HEK293 (cell line): ENCODE results near the gene IQGAP3.
A peak's percentile ranks its signal among the peaks of the same experiment; 100 is the strongest.

Experiments used
- EGR2 ChIP-seq: fragments of 450-650 bp; formaldehyde crosslinking; IDR thresholded peaks from 2 replicates; pipeline ENCODE4 v1.5.1; 2016; ENCODE audit warnings: low read depth, missing biosample characterization, missing genetic modification characterization
- GLIS1 ChIP-seq: fragments of 450-650 bp; formaldehyde crosslinking; IDR thresholded peaks from 2 replicates; pipeline ENCODE4 v1.5.1; 2016; ENCODE audit warnings: missing biosample characterization, missing genetic modification characterization
- GLIS2 ChIP-seq: fragments of 450-650 bp; formaldehyde crosslinking; IDR thresholded peaks from 2 replicates; pipeline ENCODE4 v1.5.1; 2016; ENCODE audit warnings: missing biosample characterization, missing genetic modification characterization
- HOXC10 ChIP-seq: sonication (generic); formaldehyde crosslinking; IDR thresholded peaks from 2 replicates; pipeline ENCODE4 v1.8.1; 2023; ENCODE audit warnings: mild to moderate bottlenecking, missing genetic modification reagents
- PATZ1 ChIP-seq: fragments of 450-650 bp; formaldehyde crosslinking; IDR thresholded peaks from 2 replicates; pipeline ENCODE4 v1.5.1; 2016; ENCODE audit warnings: missing biosample characterization, missing genetic modification characterization
- RBAK ChIP-seq: fragments of 450-650 bp; formaldehyde crosslinking; IDR thresholded peaks from 2 replicates; pipeline ENCODE4 v1.5.1; 2016; ENCODE audit warnings: missing biosample characterization, missing genetic modification characterization
- TCF7L2 ChIP-seq: IDR thresholded peaks from 2 replicates; pipeline ENCODE4 v1.6.1; 2011; ENCODE audit warnings: low read depth, mild to moderate bottlenecking, inconsistent platforms, low read length, moderate library complexity, borderline replicate concordance
- TRIM28 ChIP-seq: IDR thresholded peaks from 2 replicates; pipeline ENCODE4 v1.6.1; 2011; ENCODE audit warnings: low read length, control low read depth, borderline replicate concordance
- ZBTB17 ChIP-seq: fragments of 450-650 bp; formaldehyde crosslinking; IDR thresholded peaks from 2 replicates; pipeline ENCODE4 v1.5.1; 2016; ENCODE audit warnings: missing biosample characterization, missing genetic modification characterization
- ZBTB8A ChIP-seq: fragments of 450-650 bp; formaldehyde crosslinking; IDR thresholded peaks from 2 replicates; pipeline ENCODE4 v1.5.1; 2016; ENCODE audit warnings: missing biosample characterization, missing genetic modification characterization
- ZFP3 ChIP-seq: fragments of 450-650 bp; formaldehyde crosslinking; IDR thresholded peaks from 2 replicates; pipeline ENCODE4 v1.5.1; 2016; ENCODE audit warnings: low read depth, missing biosample characterization, missing genetic modification characterization
- ZNF140 ChIP-seq: fragments of 450-650 bp; formaldehyde crosslinking; IDR thresholded peaks from 2 replicates; pipeline ENCODE4 v1.5.1; 2016; ENCODE audit warnings: missing biosample characterization, missing genetic modification characterization
- ZNF184 ChIP-seq: fragments of 450-650 bp; IDR thresholded peaks from 2 replicates; pipeline ENCODE4 v1.5.1; 2018; ENCODE audit warnings: missing biosample characterization, mild to moderate bottlenecking, missing genetic modification characterization
- ZNF19 ChIP-seq: fragments of 450-650 bp; formaldehyde crosslinking; IDR thresholded peaks from 2 replicates; pipeline ENCODE4; 2016; ENCODE audit warnings: missing biosample characterization, missing genetic modification characterization, low read depth
- ZNF211 ChIP-seq: fragments of 450-650 bp; formaldehyde crosslinking; IDR thresholded peaks from 2 replicates; pipeline ENCODE4 v1.5.1; 2016; ENCODE audit warnings: low read depth, missing biosample characterization, missing genetic modification characterization
- ZNF266 ChIP-seq: fragments of 450-650 bp; formaldehyde crosslinking; IDR thresholded peaks from 2 replicates; pipeline ENCODE4 v1.5.1; 2016; ENCODE audit warnings: missing biosample characterization, missing genetic modification characterization, low read depth
- ZNF302 ChIP-seq: fragments of 450-650 bp; formaldehyde crosslinking; IDR thresholded peaks from 2 replicates; pipeline ENCODE4 v1.5.1; 2016; ENCODE audit warnings: missing biosample characterization, missing genetic modification characterization, low read depth
- ZNF366 ChIP-seq: fragments of 450-650 bp; formaldehyde crosslinking; conservative IDR thresholded peaks from 2 replicates; pipeline ENCODE4 v1.5.1; 2016; ENCODE audit warnings: missing biosample characterization, missing genetic modification characterization
- ZNF423 ChIP-seq: fragments of 450-650 bp; formaldehyde crosslinking; IDR thresholded peaks from 2 replicates; pipeline ENCODE4 v1.5.1; 2016; ENCODE audit warnings: missing biosample characterization, missing genetic modification characterization
- ZNF514 ChIP-seq: fragments of 450-650 bp; formaldehyde crosslinking; IDR thresholded peaks from 2 replicates; pipeline ENCODE4 v1.5.1; 2016; ENCODE audit warnings: missing biosample characterization, missing genetic modification characterization
- ZNF521 ChIP-seq: fragments of 450-650 bp; formaldehyde crosslinking; IDR thresholded peaks from 2 replicates; pipeline ENCODE4 v1.5.1; 2017; ENCODE audit warnings: missing biosample characterization, mild to moderate bottlenecking, missing genetic modification characterization
- ZNF544 ChIP-seq: fragments of 450-650 bp; formaldehyde crosslinking; IDR thresholded peaks from 2 replicates; pipeline ENCODE4 v1.5.0; 2017; ENCODE audit warnings: missing biosample characterization, missing genetic modification characterization
- ZNF549 ChIP-seq: fragments of 450-650 bp; IDR thresholded peaks from 2 replicates; pipeline ENCODE4 v1.5.1; 2018; ENCODE audit warnings: missing biosample characterization, missing genetic modification characterization, mild to moderate bottlenecking, inconsistent platforms, moderate library complexity
- ZNF561 ChIP-seq: fragments of 450-650 bp; IDR thresholded peaks from 2 replicates; pipeline ENCODE4 v1.5.1; 2018; ENCODE audit warnings: missing biosample characterization, missing genetic modification characterization, borderline replicate concordance
- ZNF610 ChIP-seq: fragments of 450-650 bp; formaldehyde crosslinking; IDR thresholded peaks from 2 replicates; pipeline ENCODE4 v1.5.1; 2016; ENCODE audit warnings: missing biosample characterization, missing genetic modification characterization, borderline replicate concordance
- ZSCAN5A ChIP-seq: fragments of 450-650 bp; formaldehyde crosslinking; IDR thresholded peaks from 2 replicates; pipeline ENCODE4 v1.5.1; 2016; ENCODE audit warnings: missing biosample characterization, missing genetic modification characterization
- TF ChIP-seq, protein P1 (sequence below): fragments of 450-650 bp; formaldehyde crosslinking; optimal IDR thresholded peaks from 2 replicates; pipeline ENCODE3; 2016; ENCODE audit warnings: missing biosample characterization, mild to moderate bottlenecking, missing genetic modification characterization
- TF ChIP-seq, protein P2 (sequence below): fragments of 450-650 bp; formaldehyde crosslinking; IDR thresholded peaks from 2 replicates; pipeline ENCODE4 v1.5.1; 2016; ENCODE audit warnings: missing biosample characterization, missing genetic modification characterization, borderline replicate concordance
- TF ChIP-seq, protein P3 (sequence below): fragments of 450-650 bp; IDR thresholded peaks from 2 replicates; pipeline ENCODE4 v1.5.1; 2018; ENCODE audit warnings: missing biosample characterization, mild to moderate bottlenecking, missing genetic modification characterization
- TF ChIP-seq, protein P4 (sequence below): fragments of 450-650 bp; formaldehyde crosslinking; IDR thresholded peaks from 2 replicates; pipeline ENCODE4 v1.5.1; 2016; ENCODE audit warnings: missing biosample characterization, missing genetic modification characterization

IQGAP3 gene

DNA sequence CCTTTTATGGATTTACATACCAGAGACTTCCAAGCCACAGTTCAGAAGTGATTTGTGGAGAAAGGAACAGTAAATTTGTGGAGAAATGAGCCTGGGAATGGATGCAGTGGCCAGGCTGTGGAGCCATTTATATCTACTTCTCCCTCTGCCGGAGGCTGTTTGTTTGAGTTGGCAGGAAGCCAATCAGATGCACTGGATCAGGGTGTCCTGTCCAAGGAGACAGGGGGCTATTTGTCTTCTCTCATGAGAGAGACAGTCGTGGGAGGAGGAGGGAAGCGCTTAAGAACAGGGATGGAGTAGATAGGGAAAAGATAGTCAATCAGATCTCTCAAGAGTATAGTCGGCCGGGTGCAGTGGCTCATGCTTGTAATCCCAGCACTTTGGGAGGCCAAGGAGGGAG lies 44.1 kb upstream of the IQGAP3 start (continued):
- TF ChIP-seq ZBTB17: peak; percentile 90
- no peak for TF ChIP-seq ZNF302 (tag by site-specific recombination)
- no peak for TF ChIP-seq ZNF549 (tag by site-specific recombination)
- TF ChIP-seq PATZ1 (tag by site-specific recombination): peak; percentile 83
- TF ChIP-seq, protein P1, sequence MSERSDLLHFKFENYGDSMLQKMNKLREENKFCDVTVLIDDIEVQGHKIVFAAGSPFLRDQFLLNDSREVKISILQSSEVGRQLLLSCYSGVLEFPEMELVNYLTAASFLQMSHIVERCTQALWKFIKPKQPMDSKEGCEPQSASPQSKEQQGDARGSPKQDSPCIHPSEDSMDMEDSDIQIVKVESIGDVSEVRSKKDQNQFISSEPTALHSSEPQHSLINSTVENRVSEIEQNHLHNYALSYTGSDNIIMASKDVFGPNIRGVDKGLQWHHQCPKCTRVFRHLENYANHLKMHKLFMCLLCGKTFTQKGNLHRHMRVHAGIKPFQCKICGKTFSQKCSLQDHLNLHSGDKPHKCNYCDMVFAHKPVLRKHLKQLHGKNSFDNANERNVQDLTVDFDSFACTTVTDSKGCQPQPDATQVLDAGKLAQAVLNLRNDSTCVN (tag by site-specific recombination): no peak
- peak; percentile 88; the same call in 1 of the 2 replicates for TF ChIP-seq TRIM28
- peak; percentile 82 for TF ChIP-seq RBAK (tag by site-specific recombination)
- TF ChIP-seq, protein P2, sequence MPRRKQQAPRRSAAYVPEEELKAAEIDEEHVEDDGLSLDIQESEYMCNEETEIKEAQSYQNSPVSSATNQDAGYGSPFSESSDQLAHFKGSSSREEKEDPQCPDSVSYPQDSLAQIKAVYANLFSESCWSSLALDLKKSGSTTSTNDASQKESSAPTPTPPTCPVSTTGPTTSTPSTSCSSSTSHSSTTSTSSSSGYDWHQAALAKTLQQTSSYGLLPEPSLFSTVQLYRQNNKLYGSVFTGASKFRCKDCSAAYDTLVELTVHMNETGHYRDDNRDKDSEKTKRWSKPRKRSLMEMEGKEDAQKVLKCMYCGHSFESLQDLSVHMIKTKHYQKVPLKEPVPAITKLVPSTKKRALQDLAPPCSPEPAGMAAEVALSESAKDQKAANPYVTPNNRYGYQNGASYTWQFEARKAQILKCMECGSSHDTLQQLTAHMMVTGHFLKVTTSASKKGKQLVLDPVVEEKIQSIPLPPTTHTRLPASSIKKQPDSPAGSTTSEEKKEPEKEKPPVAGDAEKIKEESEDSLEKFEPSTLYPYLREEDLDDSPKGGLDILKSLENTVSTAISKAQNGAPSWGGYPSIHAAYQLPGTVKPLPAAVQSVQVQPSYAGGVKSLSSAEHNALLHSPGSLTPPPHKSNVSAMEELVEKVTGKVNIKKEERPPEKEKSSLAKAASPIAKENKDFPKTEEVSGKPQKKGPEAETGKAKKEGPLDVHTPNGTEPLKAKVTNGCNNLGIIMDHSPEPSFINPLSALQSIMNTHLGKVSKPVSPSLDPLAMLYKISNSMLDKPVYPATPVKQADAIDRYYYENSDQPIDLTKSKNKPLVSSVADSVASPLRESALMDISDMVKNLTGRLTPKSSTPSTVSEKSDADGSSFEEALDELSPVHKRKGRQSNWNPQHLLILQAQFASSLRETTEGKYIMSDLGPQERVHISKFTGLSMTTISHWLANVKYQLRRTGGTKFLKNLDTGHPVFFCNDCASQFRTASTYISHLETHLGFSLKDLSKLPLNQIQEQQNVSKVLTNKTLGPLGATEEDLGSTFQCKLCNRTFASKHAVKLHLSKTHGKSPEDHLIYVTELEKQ: peak; percentile 83; the same call in 1 of the 2 replicates
- TF ChIP-seq, protein P3, sequence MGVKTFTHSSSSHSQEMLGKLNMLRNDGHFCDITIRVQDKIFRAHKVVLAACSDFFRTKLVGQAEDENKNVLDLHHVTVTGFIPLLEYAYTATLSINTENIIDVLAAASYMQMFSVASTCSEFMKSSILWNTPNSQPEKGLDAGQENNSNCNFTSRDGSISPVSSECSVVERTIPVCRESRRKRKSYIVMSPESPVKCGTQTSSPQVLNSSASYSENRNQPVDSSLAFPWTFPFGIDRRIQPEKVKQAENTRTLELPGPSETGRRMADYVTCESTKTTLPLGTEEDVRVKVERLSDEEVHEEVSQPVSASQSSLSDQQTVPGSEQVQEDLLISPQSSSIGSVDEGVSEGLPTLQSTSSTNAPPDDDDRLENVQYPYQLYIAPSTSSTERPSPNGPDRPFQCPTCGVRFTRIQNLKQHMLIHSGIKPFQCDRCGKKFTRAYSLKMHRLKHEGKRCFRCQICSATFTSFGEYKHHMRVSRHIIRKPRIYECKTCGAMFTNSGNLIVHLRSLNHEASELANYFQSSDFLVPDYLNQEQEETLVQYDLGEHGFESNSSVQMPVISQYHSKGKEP (tag by site-specific recombination): 0 out of 2 replicates have a peak, but pooled peaks have one; percentile 45
- peak; percentile 45 for TF ChIP-seq GLIS2 (tag by site-specific recombination)
- TF ChIP-seq ZNF19 (tag by site-specific recombination): no peak
- TF ChIP-seq ZNF211 (tag by site-specific recombination): no peak
- TF ChIP-seq ZFP3 (tag by site-specific recombination): no peak
- TF ChIP-seq TCF7L2: no peak
- TF ChIP-seq ZNF184 (tag by site-specific recombination): peak; percentile 25; the same call in 1 of the 2 replicates
- TF ChIP-seq ZBTB8A (tag by site-specific recombination): no peak; the same call in 1 of the 2 replicates
- TF ChIP-seq ZNF521 (tag by site-specific recombination): no peak
- no peak for TF ChIP-seq ZSCAN5A
- TF ChIP-seq HOXC10 (CRISPR knock-in tag): no peak
- no peak for TF ChIP-seq ZNF610 (tag by site-specific recombination)
- no peak for TF ChIP-seq ZNF140
- TF ChIP-seq EGR2 (tag by site-specific recombination): peak; percentile 59
- peak; percentile 66 for TF ChIP-seq GLIS1
- peak; percentile 65; the same call in 1 of the 2 replicates for TF ChIP-seq ZNF544 (tag by site-specific recombination)
- TF ChIP-seq, protein P4, sequence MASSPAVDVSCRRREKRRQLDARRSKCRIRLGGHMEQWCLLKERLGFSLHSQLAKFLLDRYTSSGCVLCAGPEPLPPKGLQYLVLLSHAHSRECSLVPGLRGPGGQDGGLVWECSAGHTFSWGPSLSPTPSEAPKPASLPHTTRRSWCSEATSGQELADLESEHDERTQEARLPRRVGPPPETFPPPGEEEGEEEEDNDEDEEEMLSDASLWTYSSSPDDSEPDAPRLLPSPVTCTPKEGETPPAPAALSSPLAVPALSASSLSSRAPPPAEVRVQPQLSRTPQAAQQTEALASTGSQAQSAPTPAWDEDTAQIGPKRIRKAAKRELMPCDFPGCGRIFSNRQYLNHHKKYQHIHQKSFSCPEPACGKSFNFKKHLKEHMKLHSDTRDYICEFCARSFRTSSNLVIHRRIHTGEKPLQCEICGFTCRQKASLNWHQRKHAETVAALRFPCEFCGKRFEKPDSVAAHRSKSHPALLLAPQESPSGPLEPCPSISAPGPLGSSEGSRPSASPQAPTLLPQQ (tag by site-specific recombination): peak; percentile 47
- TF ChIP-seq ZNF561: peak; percentile 88; the same call in 1 of the 2 replicates
- no peak for TF ChIP-seq ZNF514 (tag by site-specific recombination)
- 0 out of 2 replicates have a peak, but pooled peaks have one; percentile 60 for TF ChIP-seq ZNF423 (tag by site-specific recombination)
- peak; percentile 63 for TF ChIP-seq ZNF366 (tag by site-specific recombination)
- TF ChIP-seq ZNF266: no peak
